Measurements from ENCODE around the gene RGL3. TPM values are rescaled to one million over a fixed set of nuclear protein-coding genes. Genes with fewer than 3 reads are reported as not detected.
A peak's percentile ranks its signal among the peaks of the same experiment; 100 is the strongest.

Gene RGL3
- total RNA-seq, 1 donor from 2014 or later: 44.8 TPM

DNA sequence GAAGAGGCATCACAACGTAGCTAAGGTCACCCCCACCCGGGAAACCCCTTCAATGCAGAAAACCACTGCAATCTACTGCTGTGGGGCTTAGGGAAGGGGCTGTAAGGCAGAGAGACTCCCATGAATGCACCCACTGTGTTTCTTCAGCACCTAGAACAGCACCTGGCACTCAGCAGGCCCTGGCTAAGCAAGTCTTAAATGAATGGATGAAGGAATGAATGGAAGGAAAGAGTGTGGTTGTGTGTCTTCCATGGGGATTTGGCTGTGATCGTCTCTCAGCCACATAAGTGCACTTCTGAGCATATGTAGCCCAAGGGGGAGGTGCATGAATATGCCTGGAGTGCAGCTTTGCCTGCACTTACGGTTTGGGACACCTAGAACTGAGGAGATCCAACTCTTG is 69.9 kb downstream of the RGL3 start:
- Mint-ChIP-seq H3K4me3 (no peak overlapping the region), H3K36me3 (no peaks in the 10 kb centered on the region), H3K4me1 (ENCODE audit: unreplicated experiment) (peaks cover 27% of the 10 kb centered on the region), H3K27me3 (no peaks in the 10 kb centered on the region), H3K27ac (no peak overlapping the region), H3K9me3 (no peaks in the 10 kb centered on the region)
- DNase-seq (ENCODE audit: extremely low spot score, unreplicated experiment): no peak
- TF ChIP-seq, protein P1, sequence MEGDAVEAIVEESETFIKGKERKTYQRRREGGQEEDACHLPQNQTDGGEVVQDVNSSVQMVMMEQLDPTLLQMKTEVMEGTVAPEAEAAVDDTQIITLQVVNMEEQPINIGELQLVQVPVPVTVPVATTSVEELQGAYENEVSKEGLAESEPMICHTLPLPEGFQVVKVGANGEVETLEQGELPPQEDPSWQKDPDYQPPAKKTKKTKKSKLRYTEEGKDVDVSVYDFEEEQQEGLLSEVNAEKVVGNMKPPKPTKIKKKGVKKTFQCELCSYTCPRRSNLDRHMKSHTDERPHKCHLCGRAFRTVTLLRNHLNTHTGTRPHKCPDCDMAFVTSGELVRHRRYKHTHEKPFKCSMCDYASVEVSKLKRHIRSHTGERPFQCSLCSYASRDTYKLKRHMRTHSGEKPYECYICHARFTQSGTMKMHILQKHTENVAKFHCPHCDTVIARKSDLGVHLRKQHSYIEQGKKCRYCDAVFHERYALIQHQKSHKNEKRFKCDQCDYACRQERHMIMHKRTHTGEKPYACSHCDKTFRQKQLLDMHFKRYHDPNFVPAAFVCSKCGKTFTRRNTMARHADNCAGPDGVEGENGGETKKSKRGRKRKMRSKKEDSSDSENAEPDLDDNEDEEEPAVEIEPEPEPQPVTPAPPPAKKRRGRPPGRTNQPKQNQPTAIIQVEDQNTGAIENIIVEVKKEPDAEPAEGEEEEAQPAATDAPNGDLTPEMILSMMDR (conservative IDR thresholded peaks at IDR 0.05): no peak

DNA sequence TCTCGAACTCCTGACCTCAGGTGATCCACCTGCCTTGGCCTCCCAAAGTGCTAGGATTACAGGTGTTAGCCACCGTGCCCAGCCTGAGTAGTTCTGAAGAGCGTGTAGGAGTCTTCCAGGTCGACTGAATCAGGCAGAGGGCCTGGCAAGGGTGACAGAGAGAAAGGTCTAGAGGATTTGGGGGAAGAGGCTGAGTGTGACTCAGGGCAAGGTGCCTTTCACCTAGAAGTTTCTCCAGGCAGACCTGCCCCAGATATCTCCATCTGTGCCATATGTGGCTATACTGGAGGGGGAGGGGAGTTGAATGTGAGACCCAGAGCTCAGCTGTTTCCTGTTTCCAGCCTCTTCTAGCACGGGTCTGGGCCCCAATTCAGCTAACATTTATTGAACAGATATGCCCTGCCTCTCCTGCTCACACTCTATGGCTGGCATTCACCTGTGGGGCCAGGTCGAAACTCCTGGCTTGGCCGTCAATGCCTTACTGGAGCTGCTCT is 71.5 kb downstream of the RGL3 start:
- peak overlapping the region; percentile 98 for H3K4me3 Mint-ChIP-seq
- no peak for DNase-seq (ENCODE audit: extremely low spot score, unreplicated experiment)
- TF ChIP-seq, protein P1 (conservative IDR thresholded peaks at IDR 0.05): no peak
- H3K27me3 Mint-ChIP-seq: no peaks in the 10 kb centered on the region
- H3K9me3 Mint-ChIP-seq: no peaks in the 10 kb centered on the region
- no peaks in the 10 kb centered on the region for H3K36me3 Mint-ChIP-seq
- peak overlapping the region; percentile 56 for H3K27ac Mint-ChIP-seq
- peaks cover 28% of the 10 kb centered on the region for H3K4me1 Mint-ChIP-seq (ENCODE audit: unreplicated experiment)

DNA sequence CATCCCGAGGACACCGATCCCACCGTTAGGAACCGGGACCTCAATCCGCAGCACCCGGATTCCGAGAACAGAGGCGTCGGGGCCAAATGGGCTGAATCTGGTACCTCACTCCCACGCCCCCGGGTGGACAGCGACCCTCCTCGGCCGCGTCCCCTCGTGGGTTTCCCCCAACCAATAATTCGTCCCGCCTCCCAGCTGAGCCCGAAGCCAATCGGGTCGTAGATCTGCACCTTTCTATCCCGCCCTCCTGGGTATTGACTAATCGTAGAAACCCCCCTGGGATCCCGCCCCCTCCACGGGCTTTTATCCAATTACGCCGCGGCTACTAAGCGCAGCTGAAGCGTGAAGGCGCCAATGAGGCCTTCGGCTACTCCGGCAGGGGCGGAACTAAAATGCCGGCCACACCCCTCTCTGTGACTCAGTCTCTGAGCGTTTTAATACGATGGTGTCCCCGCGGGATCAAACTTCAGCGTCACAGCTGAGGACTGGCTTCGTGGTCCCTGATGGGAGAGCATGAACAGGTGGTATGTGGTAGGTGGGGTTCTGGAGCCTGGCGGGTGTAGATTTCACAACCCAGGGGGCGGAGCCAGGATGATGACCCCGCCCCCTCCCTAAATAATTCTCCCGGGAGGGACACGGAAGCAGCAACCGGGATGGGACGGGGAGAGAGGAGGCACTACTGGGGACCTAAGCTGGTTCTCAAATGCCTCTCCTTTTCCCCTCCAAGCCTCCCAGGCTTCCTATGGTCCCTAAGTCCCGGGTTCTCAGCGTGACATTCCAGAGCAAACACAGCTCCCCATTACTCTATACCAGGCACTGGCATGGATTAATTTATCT is 72.8 kb downstream of the RGL3 start, which contains the start of the genes CCDC159 and TMEM205:
Gene CCDC159, plus strand, starts transcription at position 416 of the 837 bp plus-strand sequence. Its CDS starts 88 bp downstream, at position 504.
Gene TMEM205, minus strand, starts transcription at position 165 of the 837 bp plus-strand sequence. CDS start 649 bp downstream, outside the sequence.
- H3K9me3 Mint-ChIP-seq: no peaks in the 10 kb centered on the region
- DNase-seq (ENCODE audit: extremely low spot score, unreplicated experiment): peak; percentile 98
- peaks cover 28% of the 10 kb centered on the region for H3K4me1 Mint-ChIP-seq (ENCODE audit: unreplicated experiment)
- no peaks in the 10 kb centered on the region for H3K27me3 Mint-ChIP-seq
- no peaks in the 10 kb centered on the region for H3K36me3 Mint-ChIP-seq
- peak within 1 kb of the TSS; percentile 97 for H3K27ac Mint-ChIP-seq
- TF ChIP-seq, protein P1 (conservative IDR thresholded peaks at IDR 0.05): peak; percentile 25
- H3K4me3 Mint-ChIP-seq: peak within 1 kb of the TSS; percentile 98

DNA sequence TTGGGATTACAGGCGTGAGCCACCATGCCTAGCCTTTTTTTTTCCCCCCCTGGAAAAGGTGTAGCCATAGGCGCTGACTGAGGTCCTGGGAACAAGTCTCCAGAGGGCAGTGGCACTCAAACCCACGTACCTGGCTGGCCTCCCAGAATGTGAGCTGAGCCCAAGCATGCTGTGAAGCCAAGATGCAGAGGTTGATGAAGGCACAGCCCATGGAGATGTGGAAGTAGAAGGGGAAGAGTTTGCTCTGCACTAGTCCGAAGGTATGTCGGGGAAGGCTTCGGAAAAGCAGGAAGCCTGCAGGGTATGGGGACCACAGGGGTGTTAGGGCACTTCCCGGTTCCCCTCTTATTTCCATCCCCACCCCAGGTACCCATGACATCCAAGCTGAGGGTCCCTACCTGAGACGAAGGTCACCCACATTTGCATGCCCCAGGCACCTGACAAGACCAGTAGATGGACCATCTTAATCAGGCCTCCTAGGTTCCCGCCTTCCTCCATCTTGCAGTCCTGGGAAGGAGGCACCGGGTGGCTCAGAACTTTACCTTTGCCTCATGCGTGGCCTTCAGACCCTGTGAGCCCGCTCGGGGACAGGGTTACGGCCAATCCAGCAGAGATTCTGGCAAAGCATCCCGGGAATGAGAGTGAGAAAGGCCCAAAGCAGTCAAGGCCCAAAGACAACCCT is 73.9 kb downstream of the RGL3 start:
- H3K4me1 Mint-ChIP-seq (ENCODE audit: unreplicated experiment): peaks cover 28% of the 10 kb centered on the region
- H3K27me3 Mint-ChIP-seq: no peaks in the 10 kb centered on the region
- TF ChIP-seq, protein P1 (conservative IDR thresholded peaks at IDR 0.05): no peak
- DNase-seq (ENCODE audit: extremely low spot score, unreplicated experiment): no peak
- H3K9me3 Mint-ChIP-seq: no peaks in the 10 kb centered on the region
- peak overlapping the region; percentile 97 for H3K27ac Mint-ChIP-seq
- H3K36me3 Mint-ChIP-seq: no peaks in the 10 kb centered on the region
- peak overlapping the region; percentile 98 for H3K4me3 Mint-ChIP-seq

Other genes with a start within 250 kb of the RGL3 start
- 17.6 and 55.3 TPM in 2 replicates for gene KANK2, start 221.8 kb downstream of the RGL3 start, total RNA-seq (ENCODE audit: low replicate concordance)
- not detected in 2 replicates for gene ANGPTL8, start 179.7 kb downstream of the RGL3 start, total RNA-seq (ENCODE audit: low replicate concordance)
- 43.6 and 58.9 TPM in 2 replicates for gene DOCK6, start 156.8 kb downstream of the RGL3 start, total RNA-seq (ENCODE audit: low replicate concordance)
- not detected in 2 replicates for gene TSPAN16, start 123.2 kb downstream of the RGL3 start, total RNA-seq (ENCODE audit: low replicate concordance)
- 45.3 and 77.5 TPM in 2 replicates for gene RAB3D, start 79.7 kb downstream of the RGL3 start, total RNA-seq (ENCODE audit: low replicate concordance)
- 58.6 and 68.3 TPM in 2 replicates for gene TMEM205, start 73.0 kb downstream of the RGL3 start, total RNA-seq (ENCODE audit: low replicate concordance)
- 9.6 and 12.1 TPM in 2 replicates for gene CCDC159, start 72.8 kb downstream of the RGL3 start, total RNA-seq (ENCODE audit: low replicate concordance)
- 11.1 and 15.9 TPM in 2 replicates for gene PLPPR2, start 63.9 kb downstream of the RGL3 start, total RNA-seq (ENCODE audit: low replicate concordance)
- gene SWSAP1, start 44.6 kb downstream of the RGL3 start, total RNA-seq (ENCODE audit: low replicate concordance): 2.7 and 4.3 TPM in 2 replicates
- 9.2 and 11.4 TPM in 2 replicates for gene EPOR, start 35.0 kb downstream of the RGL3 start, total RNA-seq (ENCODE audit: low replicate concordance)
- gene ODAD3, start 15.8 kb upstream of the RGL3 start, total RNA-seq (ENCODE audit: low replicate concordance): 1.0 and 2.2 TPM in 2 replicates
- gene PRKCSH, start 16.3 kb upstream of the RGL3 start, total RNA-seq (ENCODE audit: low replicate concordance): 342 and 403 TPM in 2 replicates
- gene ELAVL3, start 61.7 kb upstream of the RGL3 start, total RNA-seq (ENCODE audit: low replicate concordance): 1.7 and 3.3 TPM in 2 replicates
- 11.5 and 13.4 TPM in 2 replicates for gene ZNF653, start 86.5 kb upstream of the RGL3 start, total RNA-seq (ENCODE audit: low replicate concordance)
- gene ECSIT, start 109.8 kb upstream of the RGL3 start, total RNA-seq (ENCODE audit: low replicate concordance): 40.8 and 42.1 TPM in 2 replicates
- gene CNN1, start 119.5 kb upstream of the RGL3 start, total RNA-seq (ENCODE audit: low replicate concordance): 2.3 and 7.9 TPM in 2 replicates
- 51.3 and 57.1 TPM in 2 replicates for gene ELOF1, start 139.9 kb upstream of the RGL3 start, total RNA-seq (ENCODE audit: low replicate concordance)
- gene ACP5, start 158.3 kb upstream of the RGL3 start, total RNA-seq (ENCODE audit: low replicate concordance): 3.2 and 6.0 TPM in 2 replicates
- gene ZNF627, start 178.2 kb upstream of the RGL3 start, total RNA-seq (ENCODE audit: low replicate concordance): 21.6 and 26.1 TPM in 2 replicates

All from type B pancreatic cell (in vitro differentiated cells).